ENCODE data around the gene PHACTR1. TPM values are rescaled to one million over a fixed set of nuclear protein-coding genes. Genes with fewer than 3 reads are reported as not detected.

The PHACTR1 gene
- total and polyA plus RNA-seq, 3 donors from 2014 or later, result 5.1 to 7.6 (median 6.5) TPM

DNA sequence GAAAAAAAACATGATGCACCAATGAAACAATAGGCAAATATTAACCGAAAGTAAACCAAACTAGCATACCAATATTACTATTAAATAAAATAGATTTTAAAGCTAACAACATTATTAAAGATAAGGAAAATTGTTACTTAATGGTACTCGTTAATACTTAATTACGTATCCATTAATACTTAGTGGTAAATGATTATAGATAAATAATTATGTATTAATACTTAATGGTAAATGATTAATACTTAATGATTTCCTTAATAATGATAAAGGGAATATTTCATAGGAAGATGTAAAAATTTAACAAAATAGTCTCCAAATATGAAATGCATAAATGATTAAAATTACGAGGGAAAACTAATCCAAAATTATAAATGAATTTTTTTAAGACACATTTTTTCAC is 278.9 kb downstream of the PHACTR1 start:
- DNase-seq, result no peak
- H3K4me1 ChIP-seq, result no peaks in the 10 kb centered on the region
- no peaks in the 10 kb centered on the region for H3K36me3 ChIP-seq (ENCODE audit: low read depth, missing control alignments)
- H3K4me3 ChIP-seq, result no peak overlapping the region
- no peaks in the 10 kb centered on the region for H3K9me3 ChIP-seq
- WGBS, 2 donors, result 93 to 95% methylated on average over 4 of the region's 4 CpGs
- TF ChIP-seq CTCF (IDR thresholded peaks at IDR 0.05) (no peak), POLR2A (IDR thresholded peaks at IDR 0.05) (no peak)
- H3K27ac ChIP-seq, result no peak overlapping the region
- H3K27me3 ChIP-seq, result no peaks in the 10 kb centered on the region
- intact Hi-C loops (cut with DNase I; ENCODE audit: low total_unique reads), result no loop called here

DNA sequence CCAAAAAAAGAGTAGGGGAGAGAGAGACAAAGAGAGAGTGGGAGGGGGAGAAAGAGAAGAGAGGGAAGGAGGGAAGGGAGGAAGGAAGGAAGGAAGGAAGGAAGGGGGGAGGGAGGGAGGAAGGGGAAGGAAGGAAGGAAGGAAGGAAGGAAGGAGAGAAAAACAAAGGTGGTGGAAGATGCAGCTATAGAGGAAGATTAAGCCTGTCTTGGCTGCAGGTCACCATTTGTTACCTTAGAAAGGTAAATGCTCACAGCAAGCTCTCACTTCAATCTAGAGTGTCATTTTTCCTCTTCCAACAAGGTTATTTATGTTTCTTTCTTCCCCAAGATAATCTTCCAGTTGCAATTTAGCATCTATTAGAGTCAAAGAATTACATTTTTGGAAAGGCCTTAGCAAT is 284.0 kb downstream of the PHACTR1 start:
- no peaks in the 10 kb centered on the region for H3K4me1 ChIP-seq
- H3K9me3 ChIP-seq, result no peaks in the 10 kb centered on the region
- H3K36me3 ChIP-seq (ENCODE audit: low read depth, missing control alignments), result no peaks in the 10 kb centered on the region
- intact Hi-C loops (cut with DNase I; ENCODE audit: low total_unique reads), result no loop called here
- H3K27ac ChIP-seq, result no peak overlapping the region
- TF ChIP-seq CTCF (IDR thresholded peaks at IDR 0.05) (no peak), POLR2A (IDR thresholded peaks at IDR 0.05) (no peak)
- no peak for DNase-seq
- H3K4me3 ChIP-seq, result no peak overlapping the region
- H3K27me3 ChIP-seq, result no peaks in the 10 kb centered on the region

DNA sequence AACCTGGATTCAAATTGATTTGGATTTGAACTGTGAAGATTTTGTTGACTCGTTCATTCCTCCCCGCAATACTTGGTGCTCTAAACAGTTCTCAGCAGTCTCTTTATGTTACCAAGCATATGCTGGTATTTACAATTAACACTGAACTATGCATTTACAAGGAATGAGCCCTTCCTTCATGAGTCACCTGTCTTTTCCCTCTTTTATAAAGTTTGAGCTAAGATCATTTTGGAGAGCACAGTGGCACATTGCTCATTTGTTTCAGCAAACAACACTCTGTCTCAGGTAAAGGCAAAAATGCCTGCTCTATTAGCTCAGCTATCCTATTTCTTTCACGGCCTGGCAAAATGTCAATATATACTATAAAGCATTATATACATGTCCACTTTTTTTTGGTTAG is 285.4 kb downstream of the PHACTR1 start:
- intact Hi-C loops (cut with DNase I; ENCODE audit: low total_unique reads), result no loop called here
- Histone ChIP-seq H3K9me3 (no peaks in the 10 kb centered on the region), H3K27me3 (no peaks in the 10 kb centered on the region), H3K27ac (no peak overlapping the region), H3K4me1 (no peaks in the 10 kb centered on the region), H3K36me3 (ENCODE audit: low read depth, missing control alignments) (no peaks in the 10 kb centered on the region), H3K4me3 (no peak overlapping the region)
- DNase-seq, result no peak
- TF ChIP-seq CTCF (IDR thresholded peaks at IDR 0.05) (no peak), POLR2A (IDR thresholded peaks at IDR 0.05) (no peak)
- WGBS, 2 donors, result 94 to 97% methylated on average over 3 of the region's 3 CpGs

GRCh38 chr6:13004601-13005000 is 288.0 kb downstream of the PHACTR1 start:
- no peak for DNase-seq
- H3K4me3 ChIP-seq, result no peak overlapping the region
- H3K27me3 ChIP-seq, result no peaks in the 10 kb centered on the region
- TF ChIP-seq CTCF (IDR thresholded peaks at IDR 0.05) (no peak), POLR2A (IDR thresholded peaks at IDR 0.05) (no peak)
- intact Hi-C loops (cut with DNase I; ENCODE audit: low total_unique reads), result no loop called here
- WGBS, 2 donors, result 82 to 84% methylated on average over 2 of the region's 2 CpGs
- H3K36me3 ChIP-seq (ENCODE audit: low read depth, missing control alignments), result no peaks in the 10 kb centered on the region
- H3K4me1 ChIP-seq, result no peaks in the 10 kb centered on the region
- no peak overlapping the region for H3K27ac ChIP-seq
- no peaks in the 10 kb centered on the region for H3K9me3 ChIP-seq

GRCh38 chr6:13005994-13006393 is 289.4 kb downstream of the PHACTR1 start:
- H3K4me3 ChIP-seq, result no peak overlapping the region
- H3K36me3 ChIP-seq (ENCODE audit: low read depth, missing control alignments), result no peaks in the 10 kb centered on the region
- 87 to 95% methylated on average over 5 of the region's 5 CpGs for WGBS, 2 donors
- no peak for TF ChIP-seq CTCF (IDR thresholded peaks at IDR 0.05)
- no peaks in the 10 kb centered on the region for H3K4me1 ChIP-seq
- no peak for DNase-seq
- H3K9me3 ChIP-seq, result no peaks in the 10 kb centered on the region
- no peak overlapping the region for H3K27ac ChIP-seq
- H3K27me3 ChIP-seq, result no peaks in the 10 kb centered on the region
- intact Hi-C loops (cut with DNase I; ENCODE audit: low total_unique reads), result no loop called here

Data from testis (tissue), 3 donors.